NOMO-1 treated with dmso at 0.1 percent for 144 hours (cell line): Measurements from ENCODE around the gene HDAC9.

Source experiments
- DNase-seq: peaks from one replicate; lab custom pipeline; 2025; ENCODE audit not compliant: unreplicated experiment; lab: John Stamatoyannopoulos, UW

HDAC9 gene

GRCh38 chr7:18828260-18828993 is 332.9 kb downstream of the HDAC9 start:
- DNase-seq = no peak

- peak; percentile 51 for DNase-seq
Measured at GRCh38 chr7:18828994-18829857, 333.7 kb downstream of the HDAC9 start.

- DNase-seq = peak; percentile 51
Measured at GRCh38 chr7:18829858-18830285, 334.3 kb downstream of the HDAC9 start.

- DNase-seq = no peak
Measured at GRCh38 chr7:18831419-18831818, 335.9 kb downstream of the HDAC9 start.

GRCh38 chr7:18831943-18832342 is 336.4 kb downstream of the HDAC9 start:
- DNase-seq = no peak

- no peak for DNase-seq
Measured at GRCh38 chr7:18834577-18834976, 339.0 kb downstream of the HDAC9 start.

- peak; percentile 75 for DNase-seq
Measured at GRCh38 chr7:18835001-18835690, 339.6 kb downstream of the HDAC9 start.

GRCh38 chr7:18843979-18844378 is 348.4 kb downstream of the HDAC9 start:
- DNase-seq = no peak

- DNase-seq = no peak
Measured at GRCh38 chr7:18844735-18845134, 349.2 kb downstream of the HDAC9 start.

GRCh38 chr7:18845700-18846099 is 350.2 kb downstream of the HDAC9 start:
- DNase-seq = no peak

- no peak for DNase-seq
Measured at GRCh38 chr7:18846765-18847215, 351.2 kb downstream of the HDAC9 start.

GRCh38 chr7:18849130-18849529 is 353.6 kb downstream of the HDAC9 start:
- DNase-seq = no peak

- DNase-seq = no peak
Measured at GRCh38 chr7:18855796-18856195, 360.2 kb downstream of the HDAC9 start.

GRCh38 chr7:18858232-18858631 is 362.7 kb downstream of the HDAC9 start:
- no peak for DNase-seq

GRCh38 chr7:18859318-18859717 is 363.8 kb downstream of the HDAC9 start:
- no peak for DNase-seq

- no peak for DNase-seq
Measured at GRCh38 chr7:18860221-18860620, 364.7 kb downstream of the HDAC9 start.

- no peak for DNase-seq
Measured at GRCh38 chr7:18861514-18862118, 366.1 kb downstream of the HDAC9 start.

- no peak for DNase-seq
Measured at GRCh38 chr7:18864967-18865366, 369.4 kb downstream of the HDAC9 start.

GRCh38 chr7:18866359-18867036 is 370.9 kb downstream of the HDAC9 start:
- peak; percentile 13 for DNase-seq

- no peak for DNase-seq
Measured at GRCh38 chr7:18872344-18872743, 376.8 kb downstream of the HDAC9 start.
